ENCODE data around the gene SUGCT.
"Not testable (repeated sequence)": the region's sequence is repeated elsewhere in the genome, so short reads cannot be mapped to it uniquely, and the experiment has no call there.

The SUGCT gene

DNA sequence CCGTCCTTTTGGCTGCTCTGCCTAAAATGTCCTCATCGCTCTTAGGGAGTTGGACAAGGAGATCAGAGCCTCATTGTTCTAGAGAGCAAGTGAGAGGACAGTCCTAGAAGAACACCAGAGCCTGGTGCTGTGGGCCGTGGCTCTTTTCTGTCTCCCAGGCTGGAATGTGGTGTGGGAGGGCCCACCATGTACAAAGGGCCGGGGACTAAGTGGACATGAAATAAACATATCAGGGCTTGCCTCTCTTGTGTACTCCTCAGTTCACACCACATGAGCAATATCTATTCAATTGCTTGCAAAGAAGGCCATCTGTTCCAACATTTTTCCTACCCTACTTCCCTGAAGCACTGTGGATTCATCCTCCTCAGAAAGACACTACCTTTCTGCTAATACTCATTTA lies 510.4 kb downstream of the SUGCT start:
- H3K27ac ChIP-seq (ENCODE audit: low read depth, low read length) = no peak overlapping the region
- H3K36me3 ChIP-seq (ENCODE audit: control insufficient read depth, insufficient read depth, low read length) = no peaks in the 10 kb centered on the region
- H3K4me3 ChIP-seq (ENCODE audit: low read depth, low read length) = no peak overlapping the region
- no peak overlapping the region for H3K9ac ChIP-seq (ENCODE audit: low read length)
- H3K9me3 ChIP-seq (ENCODE audit: control insufficient read depth, insufficient read depth, low read depth, low read length) = no peaks in the 10 kb centered on the region
- 0 out of 2 replicates have a peak, but pooled peaks cover 2% of the 10 kb centered on the region for H3K4me1 ChIP-seq (ENCODE audit: control insufficient read depth, insufficient read depth, low read length)
- H3K27me3 ChIP-seq (ENCODE audit: control insufficient read depth, insufficient read depth, low read length) = no peaks in the 10 kb centered on the region

DNA sequence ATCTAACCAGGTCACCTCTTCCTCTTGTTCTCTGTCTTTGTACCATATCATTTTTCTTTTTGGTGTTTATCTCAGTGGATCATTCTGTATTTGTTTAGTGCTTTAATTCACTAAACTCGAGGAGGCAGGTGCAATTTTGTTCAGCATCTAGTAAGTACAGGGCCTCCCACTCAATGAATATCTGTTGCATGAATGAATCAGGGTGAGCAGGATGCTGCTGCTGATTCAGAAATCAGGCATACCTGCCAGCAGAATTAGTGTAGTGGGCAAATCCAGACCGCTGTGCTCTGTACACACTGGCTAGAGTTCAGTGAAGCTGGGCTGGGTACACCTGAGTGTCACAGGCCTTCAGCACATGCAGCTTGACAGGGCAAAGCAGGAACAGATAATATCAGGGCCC lies 511.9 kb downstream of the SUGCT start:
- no peak overlapping the region for H3K27ac ChIP-seq (ENCODE audit: low read depth, low read length)

DNA sequence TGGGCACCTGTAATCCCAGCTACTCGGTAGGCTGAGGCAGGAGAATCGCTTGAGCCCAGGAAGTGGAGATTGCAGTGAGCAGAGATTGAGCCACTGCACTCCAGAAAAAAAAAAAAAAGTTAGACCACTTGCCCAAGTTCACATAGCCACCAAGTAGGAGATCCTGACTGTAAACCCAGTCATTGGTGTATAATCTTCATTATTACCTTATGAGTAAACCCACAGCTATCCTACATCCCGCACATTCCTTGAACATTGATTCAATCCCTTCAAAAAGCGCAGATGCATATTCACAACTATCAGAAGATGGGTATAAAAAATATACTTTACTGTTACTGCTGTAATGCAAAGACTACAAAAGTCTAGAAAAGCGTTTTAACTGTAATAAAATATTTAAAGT lies 512.9 kb downstream of the SUGCT start:
- no peak overlapping the region for H3K9ac ChIP-seq (ENCODE audit: low read length)
- no peaks in the 10 kb centered on the region for H3K9me3 ChIP-seq (ENCODE audit: control insufficient read depth, insufficient read depth, low read depth, low read length)
- H3K36me3 ChIP-seq (ENCODE audit: control insufficient read depth, insufficient read depth, low read length) = no peaks in the 10 kb centered on the region
- no peaks in the 10 kb centered on the region for H3K27me3 ChIP-seq (ENCODE audit: control insufficient read depth, insufficient read depth, low read length)
- no peak overlapping the region for H3K27ac ChIP-seq (ENCODE audit: low read depth, low read length)
- 0 out of 2 replicates have a peak, but pooled peaks cover 2% of the 10 kb centered on the region for H3K4me1 ChIP-seq (ENCODE audit: control insufficient read depth, insufficient read depth, low read length)
- no peak overlapping the region for H3K4me3 ChIP-seq (ENCODE audit: low read depth, low read length)

More for the DNA sequence above, 511.9 kb downstream of the SUGCT start:
- no peaks in the 10 kb centered on the region for H3K9me3 ChIP-seq (ENCODE audit: control insufficient read depth, insufficient read depth, low read depth, low read length)
- 0 out of 2 replicates have a peak, but pooled peaks cover 2% of the 10 kb centered on the region for H3K4me1 ChIP-seq (ENCODE audit: control insufficient read depth, insufficient read depth, low read length)
- H3K36me3 ChIP-seq (ENCODE audit: control insufficient read depth, insufficient read depth, low read length) = no peaks in the 10 kb centered on the region
- H3K4me3 ChIP-seq (ENCODE audit: low read depth, low read length) = no peak overlapping the region
- no peak overlapping the region for H3K9ac ChIP-seq (ENCODE audit: low read length)
- H3K27me3 ChIP-seq (ENCODE audit: control insufficient read depth, insufficient read depth, low read length) = no peaks in the 10 kb centered on the region

DNA sequence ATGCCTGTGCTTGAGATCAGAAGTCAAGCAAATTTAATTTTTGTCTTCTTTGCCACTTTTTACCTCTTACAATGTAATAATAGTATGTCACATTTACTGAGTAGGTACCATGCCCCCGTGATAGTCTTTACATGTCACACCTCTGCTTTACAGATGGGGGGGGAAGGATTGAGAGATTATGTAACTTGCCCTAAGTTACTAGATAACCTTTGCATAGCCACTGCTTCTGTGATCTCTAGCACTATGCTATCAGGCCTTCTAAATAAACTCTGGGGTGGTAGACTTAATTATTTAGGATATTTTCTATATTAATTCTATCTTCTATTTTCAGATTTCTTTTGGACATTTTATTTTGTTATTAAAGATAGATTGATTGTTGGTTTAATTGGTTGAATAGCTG lies 514.4 kb downstream of the SUGCT start:
- Histone ChIP-seq H3K27ac (ENCODE audit: low read depth, low read length) (no peak overlapping the region), H3K4me3 (ENCODE audit: low read depth, low read length) (no peak overlapping the region), H3K36me3 (ENCODE audit: control insufficient read depth, insufficient read depth, low read length) (no peaks in the 10 kb centered on the region), H3K9me3 (ENCODE audit: control insufficient read depth, insufficient read depth, low read depth, low read length) (no peaks in the 10 kb centered on the region), H3K9ac (ENCODE audit: low read length) (no peak overlapping the region), H3K4me1 (ENCODE audit: control insufficient read depth, insufficient read depth, low read length) (0 out of 2 replicates have a peak, but pooled peaks cover under 1% of the 10 kb centered on the region), H3K27me3 (ENCODE audit: control insufficient read depth, insufficient read depth, low read length) (no peaks in the 10 kb centered on the region)

DNA sequence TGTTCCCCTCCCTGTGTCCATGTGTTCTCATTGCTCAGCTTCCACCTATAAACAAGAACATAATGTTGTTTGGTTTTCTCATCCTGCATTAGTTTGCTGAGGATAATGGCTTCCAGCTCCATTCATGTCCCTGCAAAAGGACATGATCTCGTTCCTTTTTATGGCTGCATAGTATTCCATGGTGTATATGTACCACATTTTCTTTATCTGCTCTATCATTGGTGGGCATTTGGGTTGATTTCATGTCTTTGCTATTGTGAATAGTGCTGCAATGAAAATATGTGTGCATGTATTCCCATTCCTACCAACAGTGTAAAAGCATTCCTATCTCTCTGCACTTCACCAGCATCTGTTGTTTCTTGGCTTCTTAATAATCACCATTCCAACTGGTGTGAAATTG lies 516.1 kb downstream of the SUGCT start:
- not testable (repeated sequence) for H3K9me3 ChIP-seq (ENCODE audit: control insufficient read depth, insufficient read depth, low read depth, low read length); H3K9ac ChIP-seq (ENCODE audit: low read length); H3K4me3 ChIP-seq (ENCODE audit: low read depth, low read length); H3K27ac ChIP-seq (ENCODE audit: low read depth, low read length); H3K4me1 ChIP-seq (ENCODE audit: control insufficient read depth, insufficient read depth, low read length); H3K27me3 ChIP-seq (ENCODE audit: control insufficient read depth, insufficient read depth, low read length); H3K36me3 ChIP-seq (ENCODE audit: control insufficient read depth, insufficient read depth, low read length)

DNA sequence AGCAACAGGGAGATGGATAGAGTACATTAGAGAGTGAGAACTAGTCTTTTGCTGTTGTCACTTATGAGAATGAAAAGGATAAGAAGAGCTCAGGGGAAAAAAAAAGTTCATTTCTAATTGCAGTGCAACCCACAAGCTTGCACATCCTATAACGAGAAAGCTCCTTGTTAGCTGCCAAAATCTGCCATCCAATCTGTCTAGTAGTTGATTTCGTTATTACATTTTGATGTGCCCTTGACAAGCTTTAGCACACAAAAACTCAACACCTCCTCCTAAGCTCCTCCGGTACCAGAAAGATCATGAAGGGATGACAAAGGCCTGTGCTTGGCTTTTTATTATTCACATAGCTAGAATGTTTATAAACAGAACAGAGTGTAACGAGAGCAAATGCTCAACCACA lies 519.4 kb downstream of the SUGCT start:
- Histone ChIP-seq H3K36me3 (ENCODE audit: control insufficient read depth, insufficient read depth, low read length) (no peaks in the 10 kb centered on the region), H3K4me3 (ENCODE audit: low read depth, low read length) (no peak overlapping the region), H3K27ac (ENCODE audit: low read depth, low read length) (no peak overlapping the region), H3K4me1 (ENCODE audit: control insufficient read depth, insufficient read depth, low read length) (no peaks in the 10 kb centered on the region), H3K27me3 (ENCODE audit: control insufficient read depth, insufficient read depth, low read length) (no peaks in the 10 kb centered on the region), H3K9ac (ENCODE audit: low read length) (no peak overlapping the region), H3K9me3 (ENCODE audit: control insufficient read depth, insufficient read depth, low read depth, low read length) (no peaks in the 10 kb centered on the region)

DNA sequence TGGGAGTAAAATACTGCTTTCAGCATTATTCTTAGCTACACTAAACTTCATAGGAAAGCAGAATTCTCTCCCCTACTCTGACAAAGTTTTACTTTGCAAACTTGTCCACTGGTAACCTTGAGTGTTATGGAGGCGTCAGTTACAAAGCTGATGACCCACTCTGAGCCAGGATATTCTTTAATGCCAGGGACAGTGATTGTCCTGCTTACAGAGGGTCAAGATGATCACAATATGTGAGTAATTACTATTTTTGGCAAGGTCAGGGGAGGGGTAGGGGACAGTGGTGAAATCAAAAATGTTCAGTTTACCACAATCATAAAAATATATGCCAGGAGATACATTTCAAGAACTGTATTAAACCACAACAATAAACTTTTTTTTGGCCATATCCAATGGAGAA lies 520.6 kb downstream of the SUGCT start:
- Histone ChIP-seq H3K36me3 (ENCODE audit: control insufficient read depth, insufficient read depth, low read length) (no peaks in the 10 kb centered on the region), H3K4me1 (ENCODE audit: control insufficient read depth, insufficient read depth, low read length) (no peaks in the 10 kb centered on the region), H3K4me3 (ENCODE audit: low read depth, low read length) (no peak overlapping the region), H3K27ac (ENCODE audit: low read depth, low read length) (no peak overlapping the region), H3K9me3 (ENCODE audit: control insufficient read depth, insufficient read depth, low read depth, low read length) (no peaks in the 10 kb centered on the region), H3K9ac (ENCODE audit: low read length) (no peak overlapping the region), H3K27me3 (ENCODE audit: control insufficient read depth, insufficient read depth, low read length) (no peaks in the 10 kb centered on the region)

DNA sequence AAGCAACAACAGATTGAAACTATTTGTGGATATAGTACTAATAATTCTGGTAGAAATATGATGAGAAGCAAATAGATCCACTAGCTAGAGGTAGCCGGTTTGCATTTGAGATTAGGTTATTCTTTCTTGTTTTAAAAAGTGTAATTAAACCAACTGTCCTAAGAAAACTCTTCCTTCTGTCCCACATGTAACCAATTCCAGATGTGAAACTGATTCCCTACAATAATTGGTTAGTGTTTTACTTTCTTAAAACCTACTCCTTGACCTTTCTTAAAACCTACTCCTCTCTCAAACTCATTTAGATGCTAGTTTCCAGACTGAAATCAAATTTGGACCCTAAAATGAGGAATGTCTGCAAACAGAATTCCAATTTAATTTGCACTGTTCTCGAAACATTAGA lies 521.5 kb downstream of the SUGCT start:
- Histone ChIP-seq H3K36me3 (ENCODE audit: control insufficient read depth, insufficient read depth, low read length) (no peaks in the 10 kb centered on the region), H3K4me1 (ENCODE audit: control insufficient read depth, insufficient read depth, low read length) (no peaks in the 10 kb centered on the region), H3K27me3 (ENCODE audit: control insufficient read depth, insufficient read depth, low read length) (no peaks in the 10 kb centered on the region), H3K9me3 (ENCODE audit: control insufficient read depth, insufficient read depth, low read depth, low read length) (no peaks in the 10 kb centered on the region), H3K4me3 (ENCODE audit: low read depth, low read length) (no peak overlapping the region), H3K9ac (ENCODE audit: low read length) (no peak overlapping the region), H3K27ac (ENCODE audit: low read depth, low read length) (no peak overlapping the region)

DNA sequence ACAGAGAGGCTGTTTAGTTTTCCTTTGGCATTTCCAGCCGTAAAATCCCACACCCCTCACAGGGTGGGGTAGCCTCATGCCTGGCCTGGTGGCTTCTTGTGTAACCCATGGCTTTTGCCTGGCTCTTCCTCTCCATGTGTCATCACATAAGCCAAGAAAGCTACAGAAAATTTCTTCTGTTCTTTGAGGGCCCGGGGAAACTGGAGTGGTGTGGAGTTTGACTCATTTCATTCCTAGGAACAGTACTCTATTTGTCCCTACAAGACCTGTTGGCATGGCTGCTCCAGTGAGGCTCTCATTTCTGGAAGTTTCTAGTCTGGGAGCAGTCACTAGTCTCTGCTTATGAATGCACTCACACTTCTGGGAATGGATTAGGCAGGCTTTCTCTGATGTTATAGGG lies 523.9 kb downstream of the SUGCT start:
- Histone ChIP-seq H3K4me3 (ENCODE audit: low read depth, low read length) (no peak overlapping the region), H3K4me1 (ENCODE audit: control insufficient read depth, insufficient read depth, low read length) (no peaks in the 10 kb centered on the region), H3K36me3 (ENCODE audit: control insufficient read depth, insufficient read depth, low read length) (no peaks in the 10 kb centered on the region), H3K27ac (ENCODE audit: low read depth, low read length) (no peak overlapping the region), H3K9me3 (ENCODE audit: control insufficient read depth, insufficient read depth, low read depth, low read length) (no peaks in the 10 kb centered on the region), H3K9ac (ENCODE audit: low read length) (no peak overlapping the region), H3K27me3 (ENCODE audit: control insufficient read depth, insufficient read depth, low read length) (no peaks in the 10 kb centered on the region)

DNA sequence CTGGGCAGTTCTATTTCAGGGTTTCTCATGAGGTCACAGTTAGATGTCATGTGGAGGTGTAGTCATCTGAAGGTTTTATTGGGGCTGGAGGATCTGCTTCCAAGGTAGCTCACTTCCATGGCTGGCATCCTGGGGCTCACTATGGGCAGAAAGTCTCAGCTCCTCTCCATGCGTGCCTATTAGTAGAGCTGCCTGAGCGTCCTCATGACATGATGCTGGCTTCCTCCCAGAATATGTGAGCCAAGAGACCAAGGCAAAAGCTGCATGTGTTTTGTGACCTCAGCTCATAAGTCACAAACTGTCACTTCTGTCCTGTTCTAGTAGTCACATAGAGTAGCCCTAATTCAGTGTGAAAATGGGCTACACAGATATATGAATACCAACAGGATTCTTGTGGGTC lies 524.4 kb downstream of the SUGCT start:
- Histone ChIP-seq H3K27ac (ENCODE audit: low read depth, low read length) (no peak overlapping the region), H3K27me3 (ENCODE audit: control insufficient read depth, insufficient read depth, low read length) (no peaks in the 10 kb centered on the region), H3K36me3 (ENCODE audit: control insufficient read depth, insufficient read depth, low read length) (no peaks in the 10 kb centered on the region), H3K4me1 (ENCODE audit: control insufficient read depth, insufficient read depth, low read length) (no peaks in the 10 kb centered on the region), H3K9me3 (ENCODE audit: control insufficient read depth, insufficient read depth, low read depth, low read length) (no peaks in the 10 kb centered on the region), H3K4me3 (ENCODE audit: low read depth, low read length) (no peak overlapping the region), H3K9ac (ENCODE audit: low read length) (no peak overlapping the region)

DNA sequence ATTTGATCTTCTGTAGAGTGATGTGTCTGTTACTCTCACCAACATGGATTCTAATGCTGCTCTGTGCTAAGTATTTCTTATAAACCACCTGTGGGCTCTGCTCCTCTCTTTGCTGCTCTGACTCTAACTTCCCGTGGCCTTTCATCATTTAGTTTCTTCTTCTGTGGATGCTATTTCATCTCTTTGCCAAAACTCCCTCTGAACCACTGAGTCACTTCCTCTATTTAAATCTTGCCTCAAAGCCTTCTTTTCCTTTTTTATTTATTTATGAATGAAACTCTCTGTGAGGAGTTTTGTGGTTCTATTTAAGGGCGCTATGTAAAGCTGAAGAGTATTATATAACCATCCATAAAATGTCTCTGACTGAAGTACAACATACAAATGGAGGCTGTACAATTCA lies 538.5 kb downstream of the SUGCT start:
- H3K36me3 ChIP-seq (ENCODE audit: control insufficient read depth, insufficient read depth, low read length) = no peaks in the 10 kb centered on the region
- no peaks in the 10 kb centered on the region for H3K9me3 ChIP-seq (ENCODE audit: control insufficient read depth, insufficient read depth, low read depth, low read length)
- H3K27me3 ChIP-seq (ENCODE audit: control insufficient read depth, insufficient read depth, low read length) = no peaks in the 10 kb centered on the region
- H3K27ac ChIP-seq (ENCODE audit: low read depth, low read length) = no peak overlapping the region
- no peak overlapping the region for H3K9ac ChIP-seq (ENCODE audit: low read length)
- no peak overlapping the region for H3K4me3 ChIP-seq (ENCODE audit: low read depth, low read length)
- H3K4me1 ChIP-seq (ENCODE audit: control insufficient read depth, insufficient read depth, low read length) = peaks cover 2% of the 10 kb centered on the region; the same call in 1 of the 2 replicates

DNA sequence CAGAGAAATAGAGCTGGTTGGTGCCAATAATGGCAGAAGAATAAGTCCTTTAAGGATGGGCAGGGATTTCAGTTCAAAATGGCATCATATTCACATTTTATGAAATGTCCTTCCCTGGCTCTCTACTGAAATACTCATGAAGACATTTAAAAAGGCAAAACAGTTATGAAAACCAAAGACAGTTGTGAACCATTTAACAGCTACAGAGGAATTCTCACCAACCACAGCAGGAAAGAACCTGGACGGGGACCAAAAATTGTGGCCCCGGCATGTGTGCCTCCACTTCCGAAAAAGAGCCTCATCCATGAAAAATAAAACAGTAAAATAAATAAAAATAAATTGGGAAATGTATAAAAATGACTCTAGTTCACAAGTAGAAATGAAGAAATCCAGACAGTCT lies 539.5 kb downstream of the SUGCT start:
- H3K36me3 ChIP-seq (ENCODE audit: control insufficient read depth, insufficient read depth, low read length) = no peaks in the 10 kb centered on the region
- H3K9ac ChIP-seq (ENCODE audit: low read length) = no peak overlapping the region

More for the DNA sequence above, 539.5 kb downstream of the SUGCT start:
- no peaks in the 10 kb centered on the region for H3K4me1 ChIP-seq (ENCODE audit: control insufficient read depth, insufficient read depth, low read length)
- H3K9me3 ChIP-seq (ENCODE audit: control insufficient read depth, insufficient read depth, low read depth, low read length) = no peaks in the 10 kb centered on the region
- no peaks in the 10 kb centered on the region for H3K27me3 ChIP-seq (ENCODE audit: control insufficient read depth, insufficient read depth, low read length)
- no peak overlapping the region for H3K27ac ChIP-seq (ENCODE audit: low read depth, low read length)
- H3K4me3 ChIP-seq (ENCODE audit: low read depth, low read length) = no peak overlapping the region

Measured in HUES6 (cell line).